Peyer's patch (tissue), 4 donors: ENCODE measurements around the gene SCYGR1.

Experiments
- CTCF ChIP-seq, 6 experiments: fragments of 450-650 bp in 4 of 6; fragments of 200-600 bp in 2 of 6; sonication (generic) in 1 of 6; IDR thresholded peaks; one replicate each; pipeline ENCODE4 v1.5.1; 2017 to 2019; ENCODE audit warnings: antibody characterized with exemption in 6 of 6, mild to moderate bottlenecking in 3 of 6, moderate library complexity in 1 of 6
- POLR2A ChIP-seq, 2 donors: fragments of 450-650 bp; IDR thresholded peaks; one replicate each; pipeline ENCODE4 v1.5.1; 2017; ENCODE audit warnings: antibody characterized with exemption in 2 of 2, mild to moderate bottlenecking in 2 of 2, moderate library complexity in 2 of 2

- TF ChIP-seq CTCF (IDR thresholded peaks at IDR 0.05), result no peak
- TF ChIP-seq POLR2A (IDR thresholded peaks at IDR 0.05), result no peak
These were observed 24.2 kb upstream of the SCYGR1 start for GRCh38 chr2:227411990-227412350.
